Stimulated activated CD8-positive, alpha-beta memory T cell treated with anti-CD3 and anti-CD28 coated beads, Interleukin-12 subunit alpha, Interleukin-12 subunit beta, amount 100 ng/mL, for 1 hour (primary cell): ENCODE results near the gene ZNF214.
"Not testable (repeated sequence)": the region's sequence is repeated elsewhere in the genome, so short reads cannot be mapped to it uniquely, and the experiment has no call there.

Experiments
- DNase-seq: peaks from one replicate; pipeline ENCODE4 v3.0.0-alpha.2; 2020; ENCODE audit warnings: low read depth

ZNF214 gene

GRCh38 chr11:6988506-6988905 lies 31.6 kb downstream of the ZNF214 start:
- DNase-seq: no peak

- no peak for DNase-seq
Observed at GRCh38 chr11:6986487-6986886, 33.7 kb downstream of the ZNF214 start.

- DNase-seq: no peak
Observed at GRCh38 chr11:6979365-6979764, 40.8 kb downstream of the ZNF214 start.

GRCh38 chr11:6969854-6970253 lies 50.3 kb downstream of the ZNF214 start:
- DNase-seq: not testable (repeated sequence)

GRCh38 chr11:6968816-6969215 lies 51.3 kb downstream of the ZNF214 start:
- DNase-seq: no peak

GRCh38 chr11:6962673-6963072 lies 57.5 kb downstream of the ZNF214 start:
- no peak for DNase-seq

GRCh38 chr11:6962141-6962540 lies 58.0 kb downstream of the ZNF214 start:
- DNase-seq: no peak

GRCh38 chr11:6954248-6954647 lies 65.9 kb downstream of the ZNF214 start:
- not testable (repeated sequence) for DNase-seq
